Measurements from ENCODE around the gene IFT43.
"Not testable (repeated sequence)": the region's sequence is repeated elsewhere in the genome, so short reads cannot be mapped to it uniquely, and the experiment has no call there.

IFT43 gene

GRCh38 chr14:75980856-75981255 is 4.7 kb upstream of the IFT43 start:
- DNase-seq (ENCODE audit: low spot score) = no peak

- peak; percentile 71 for DNase-seq (ENCODE audit: low spot score)
Measured at GRCh38 chr14:75981426-75982265, 3.9 kb upstream of the IFT43 start, which contains the start of gene TGFB3. TGFB3 (minus strand) TSS chr14:75981995; CDS start chr14:75980893, 1,102 bp downstream.

- peak; percentile 82 for DNase-seq (ENCODE audit: low spot score)
Measured at GRCh38 chr14:75982266-75983018, 3.1 kb upstream of the IFT43 start.

- DNase-seq (ENCODE audit: low spot score) = no peak
Measured at GRCh38 chr14:75983019-75983358, 2.6 kb upstream of the IFT43 start.

GRCh38 chr14:75984674-75985073 is 889 bp upstream of the IFT43 start:
- no peak for DNase-seq (ENCODE audit: low spot score)

GRCh38 chr14:75986439-75986765 is 839 bp downstream of the IFT43 start:
- DNase-seq (ENCODE audit: low spot score) = no peak

GRCh38 chr14:75987201-75987970 is 1.8 kb downstream of the IFT43 start:
- DNase-seq (ENCODE audit: low spot score) = no peak

- DNase-seq (ENCODE audit: low spot score) = no peak
Measured at GRCh38 chr14:75989134-75989533, 3.6 kb downstream of the IFT43 start.

GRCh38 chr14:75990297-75990696 is 4.7 kb downstream of the IFT43 start:
- DNase-seq (ENCODE audit: low spot score) = no peak

GRCh38 chr14:75991753-75992152 is 6.2 kb downstream of the IFT43 start:
- no peak for DNase-seq (ENCODE audit: low spot score)

GRCh38 chr14:75993567-75994041 is 8.0 kb downstream of the IFT43 start:
- peak; percentile 27 for DNase-seq (ENCODE audit: low spot score)

GRCh38 chr14:75995372-75996041 is 9.9 kb downstream of the IFT43 start:
- DNase-seq (ENCODE audit: low spot score) = no peak

- no peak for DNase-seq (ENCODE audit: low spot score)
Measured at GRCh38 chr14:75996488-75996887, 10.9 kb downstream of the IFT43 start.

- no peak for DNase-seq (ENCODE audit: low spot score)
Measured at GRCh38 chr14:75999511-76000190, 14.1 kb downstream of the IFT43 start.

GRCh38 chr14:76002383-76002782 is 16.8 kb downstream of the IFT43 start:
- no peak for DNase-seq (ENCODE audit: low spot score)

- no peak for DNase-seq (ENCODE audit: low spot score)
Measured at GRCh38 chr14:76006253-76006652, 20.7 kb downstream of the IFT43 start.

- no peak for DNase-seq (ENCODE audit: low spot score)
Measured at GRCh38 chr14:76007379-76007778, 21.8 kb downstream of the IFT43 start.

GRCh38 chr14:76007852-76008251 is 22.3 kb downstream of the IFT43 start:
- DNase-seq (ENCODE audit: low spot score) = no peak

- DNase-seq (ENCODE audit: low spot score) = not testable (repeated sequence)
Measured at GRCh38 chr14:76009627-76010026, 24.1 kb downstream of the IFT43 start.

GRCh38 chr14:76011930-76012329 is 26.4 kb downstream of the IFT43 start:
- DNase-seq (ENCODE audit: low spot score) = no peak

GRCh38 chr14:76012354-76012753 is 26.8 kb downstream of the IFT43 start:
- DNase-seq (ENCODE audit: low spot score) = no peak

All from activated CD4-positive, alpha-beta T cell treated with anti-CD3 and anti-CD28 coated beads, Interleukin-2, Interleukin-4, amounts not matched to agents 100 ng/mL and 50 ng/mL, durations not matched to agents 16 hours and 8 hours (primary cell).